K562 (cell line): ENCODE results near the gene NEDD8. TPM values are rescaled to one million over a fixed set of nuclear protein-coding genes. Genes with fewer than 3 reads are reported as not detected.

ENCODE experiments used
- CCNT2 ChIP-seq: IDR thresholded peaks from 2 replicates; pipeline ENCODE4 v1.6.1; 2011; ENCODE audit warnings: borderline replicate concordance, low read depth, mild to moderate bottlenecking, moderate library complexity, mixed read lengths, low read length; ENCODE audit not compliant: insufficient read length; ENCODE audit errors: extremely low read depth
- GABPA ChIP-seq: fragments of 200-800 bp; sonication (Bioruptor generic); conservative IDR thresholded peaks from 2 replicates; pipeline ENCODE4 v1.6.1; 2016; ENCODE audit warnings: low read depth, missing genetic modification characterization, missing compliant biosample characterization
- JUN ChIP-seq, 2 experiments: sonication (generic) in 1 of 2; formaldehyde crosslinking in 1 of 2; IDR thresholded peaks; 2 replicates each; pipeline versions ENCODE4 v1.6.1 to v1.8.0; 2012 to 2022; ENCODE audit warnings: borderline replicate concordance in 2 of 2, mild to moderate bottlenecking in 2 of 2, improper control_type of control experiment in 1 of 2, low read depth in 1 of 2, low read length in 1 of 2, missing genetic modification reagents in 1 of 2
- RBM15 ChIP-seq: fragments of 200-400 bp; formaldehyde crosslinking; IDR thresholded peaks from 2 replicates; pipeline ENCODE4 v1.6.1; 2018; ENCODE audit warnings: mild to moderate bottlenecking, low read length, moderate library complexity; ENCODE audit not compliant: insufficient read depth
- RUNX1 ChIP-seq: sonication (generic); IDR thresholded peaks from 2 replicates; pipeline ENCODE4 v1.6.1; 2016; ENCODE audit warnings: antibody characterized with exemption, low read depth
- SPI1 ChIP-seq: IDR thresholded peaks from 2 replicates; pipeline ENCODE4 v1.6.1; 2011; ENCODE audit warnings: low read depth, low read length, control low read depth, borderline replicate concordance
- TRIM28 ChIP-seq: fragments of 450-650 bp; IDR thresholded peaks from 2 replicates; pipeline ENCODE4 v1.6.1; 2017
- TSHZ1 ChIP-seq: fragments of 250-450 bp; sonication (Bioruptor Pico); IDR thresholded peaks from 2 replicates; pipeline ENCODE4 v1.4.0; 2020; ENCODE audit warnings: mild to moderate bottlenecking, moderate library complexity
- ZNF23 ChIP-seq: fragments of 250-450 bp; sonication (Bioruptor Pico); IDR thresholded peaks from 2 replicates; pipeline ENCODE4 v1.4.0; 2020; ENCODE audit warnings: mild to moderate bottlenecking
- ZNF263 ChIP-seq: sonication (generic); formaldehyde crosslinking; IDR thresholded peaks from 2 replicates; pipeline ENCODE4 v1.8.0; 2022; ENCODE audit warnings: mild to moderate bottlenecking, missing genetic modification reagents, borderline replicate concordance
- ZNF274 ChIP-seq: IDR thresholded peaks from 2 replicates; pipeline ENCODE4 v1.6.1; 2011; ENCODE audit warnings: low read depth, mild to moderate bottlenecking, low read length, moderate library complexity, borderline replicate concordance
- ZNF584 ChIP-seq: fragments of 200-800 bp; sonication (Bioruptor generic); IDR thresholded peaks from 2 replicates; pipeline ENCODE4 v1.6.1; 2016; ENCODE audit warnings: low read depth, mild to moderate bottlenecking, missing genetic modification characterization, missing compliant biosample characterization
- ZNF740 ChIP-seq, 3 experiments: fragments of 200-800 bp in 1 of 3; sonication (Bioruptor generic) in 1 of 3; sonication (generic) in 1 of 3; formaldehyde crosslinking in 1 of 3; IDR thresholded peaks; 2 replicates each; pipeline versions ENCODE4 v1.6.1 to v1.8.0; 2016 to 2022; ENCODE audit warnings: mild to moderate bottlenecking in 2 of 3, missing compliant biosample characterization in 2 of 3, missing genetic modification characterization in 2 of 3, missing genetic modification reagents in 1 of 3
- polyA plus RNA-seq, 8 experiments: library from polyadenylated mRNA; depleted of rRNA in 4 of 8; stranded (reverse) in 5 of 8; unstranded in 3 of 8; fragments of >200 nt; fragmentation: Nextera tagmentation in 2 of 8; fragmentation: Illumina TruSeq in 1 of 8; extraction: Ambion mirVana in 2 of 8; extraction: Trizol in 1 of 8; gene quantifications; 2 replicates each; pipeline versions ENCODE4 v1.2.1 to v1.2.3, GENCODE V29; 2011 to 2014; ENCODE audit warnings: inconsistent platforms in 1 of 8, missing spikeins in 1 of 8
- total RNA-seq, 7 experiments: library from RNA; depleted of rRNA in 6 of 7; stranded (reverse); fragments of >200 nt in 6 of 7; fragmentation: Illumina TruSeq in 2 of 7; extraction: Trizol in 2 of 7; gene quantifications; 2 replicates each; pipeline versions ENCODE4 v1.2.1 to v1.2.3, GENCODE V29; 2011 to 2021; ENCODE audit warnings: low replicate concordance in 1 of 7
- TF ChIP-seq, protein P1 (sequence below): sonication (generic); formaldehyde crosslinking; IDR thresholded peaks from 2 replicates; pipeline ENCODE4 v1.8.0; 2023; ENCODE audit warnings: missing genetic modification reagents, mild to moderate bottlenecking, borderline replicate concordance

Gene NEDD8
- total and polyA plus RNA-seq, 9 of the 15 experiments (the other 6 are each of a cell fraction or from before 2014, with no cell fraction given): 142 to 691 (median 260) TPM

GRCh38 chr14:24215495-24216344 is 16.4 kb downstream of the NEDD8 start, which contains the start of gene MDP1 (continued):
- TF ChIP-seq, protein P1, sequence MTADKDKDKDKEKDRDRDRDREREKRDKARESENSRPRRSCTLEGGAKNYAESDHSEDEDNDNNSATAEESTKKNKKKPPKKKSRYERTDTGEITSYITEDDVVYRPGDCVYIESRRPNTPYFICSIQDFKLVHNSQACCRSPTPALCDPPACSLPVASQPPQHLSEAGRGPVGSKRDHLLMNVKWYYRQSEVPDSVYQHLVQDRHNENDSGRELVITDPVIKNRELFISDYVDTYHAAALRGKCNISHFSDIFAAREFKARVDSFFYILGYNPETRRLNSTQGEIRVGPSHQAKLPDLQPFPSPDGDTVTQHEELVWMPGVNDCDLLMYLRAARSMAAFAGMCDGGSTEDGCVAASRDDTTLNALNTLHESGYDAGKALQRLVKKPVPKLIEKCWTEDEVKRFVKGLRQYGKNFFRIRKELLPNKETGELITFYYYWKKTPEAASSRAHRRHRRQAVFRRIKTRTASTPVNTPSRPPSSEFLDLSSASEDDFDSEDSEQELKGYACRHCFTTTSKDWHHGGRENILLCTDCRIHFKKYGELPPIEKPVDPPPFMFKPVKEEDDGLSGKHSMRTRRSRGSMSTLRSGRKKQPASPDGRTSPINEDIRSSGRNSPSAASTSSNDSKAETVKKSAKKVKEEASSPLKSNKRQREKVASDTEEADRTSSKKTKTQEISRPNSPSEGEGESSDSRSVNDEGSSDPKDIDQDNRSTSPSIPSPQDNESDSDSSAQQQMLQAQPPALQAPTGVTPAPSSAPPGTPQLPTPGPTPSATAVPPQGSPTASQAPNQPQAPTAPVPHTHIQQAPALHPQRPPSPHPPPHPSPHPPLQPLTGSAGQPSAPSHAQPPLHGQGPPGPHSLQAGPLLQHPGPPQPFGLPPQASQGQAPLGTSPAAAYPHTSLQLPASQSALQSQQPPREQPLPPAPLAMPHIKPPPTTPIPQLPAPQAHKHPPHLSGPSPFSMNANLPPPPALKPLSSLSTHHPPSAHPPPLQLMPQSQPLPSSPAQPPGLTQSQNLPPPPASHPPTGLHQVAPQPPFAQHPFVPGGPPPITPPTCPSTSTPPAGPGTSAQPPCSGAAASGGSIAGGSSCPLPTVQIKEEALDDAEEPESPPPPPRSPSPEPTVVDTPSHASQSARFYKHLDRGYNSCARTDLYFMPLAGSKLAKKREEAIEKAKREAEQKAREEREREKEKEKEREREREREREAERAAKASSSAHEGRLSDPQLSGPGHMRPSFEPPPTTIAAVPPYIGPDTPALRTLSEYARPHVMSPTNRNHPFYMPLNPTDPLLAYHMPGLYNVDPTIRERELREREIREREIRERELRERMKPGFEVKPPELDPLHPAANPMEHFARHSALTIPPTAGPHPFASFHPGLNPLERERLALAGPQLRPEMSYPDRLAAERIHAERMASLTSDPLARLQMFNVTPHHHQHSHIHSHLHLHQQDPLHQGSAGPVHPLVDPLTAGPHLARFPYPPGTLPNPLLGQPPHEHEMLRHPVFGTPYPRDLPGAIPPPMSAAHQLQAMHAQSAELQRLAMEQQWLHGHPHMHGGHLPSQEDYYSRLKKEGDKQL (CRISPR knock-in tag): no peak
- no peak; the same call in 1 of the 2 replicates for TF ChIP-seq ZNF263
- 0 out of 2 replicates have a peak, but pooled peaks have one; percentile 42 for TF ChIP-seq GABPA
- TF ChIP-seq SPI1: no peak
- no peak for TF ChIP-seq RBM15
- TF ChIP-seq CCNT2: peak; percentile 34
- TF ChIP-seq JUN (IDR thresholded peaks at IDR 0.05; ENCODE audit: borderline replicate concordance, low read depth, low read length): peak; percentile 24; the same call in 1 of the 2 replicates
- TF ChIP-seq JUN (CRISPR knock-in tag; IDR thresholded peaks at IDR 0.05; ENCODE audit: borderline replicate concordance): 0 out of 2 replicates have a peak, but pooled peaks have one; percentile 31
- TF ChIP-seq ZNF23 (CRISPR knock-in tag): no peak
- TF ChIP-seq ZNF740 (CRISPR knock-in tag; IDR thresholded peaks at IDR 0.05): peak; percentile 12; the same call in 1 of the 2 replicates
- TF ChIP-seq ZNF740 (tag; IDR thresholded peaks at IDR 0.05): no peak
- TF ChIP-seq ZNF584 (CRISPR knock-in tag): no peak
- TF ChIP-seq RUNX1: 0 out of 2 replicates have a peak, but pooled peaks have one; percentile 17
- peak; percentile 45; the same call in 1 of the 2 replicates for TF ChIP-seq TRIM28
- TF ChIP-seq TSHZ1 (CRISPR knock-in tag): no peak
- no peak for TF ChIP-seq ZNF274
